HG02970 (cell line): ENCODE data around the gene MPP3.

Source experiments
- ATAC-seq: cut with Tn5 transposase; IDR thresholded peaks from one replicate; pipeline ENCODE4 v1.9.1; 2021; ENCODE audit warnings: mild to moderate bottlenecking, moderate library complexity, moderate number of reproducible peaks; ENCODE audit not compliant: unreplicated experiment, low FRiP score

The MPP3 gene

DNA sequence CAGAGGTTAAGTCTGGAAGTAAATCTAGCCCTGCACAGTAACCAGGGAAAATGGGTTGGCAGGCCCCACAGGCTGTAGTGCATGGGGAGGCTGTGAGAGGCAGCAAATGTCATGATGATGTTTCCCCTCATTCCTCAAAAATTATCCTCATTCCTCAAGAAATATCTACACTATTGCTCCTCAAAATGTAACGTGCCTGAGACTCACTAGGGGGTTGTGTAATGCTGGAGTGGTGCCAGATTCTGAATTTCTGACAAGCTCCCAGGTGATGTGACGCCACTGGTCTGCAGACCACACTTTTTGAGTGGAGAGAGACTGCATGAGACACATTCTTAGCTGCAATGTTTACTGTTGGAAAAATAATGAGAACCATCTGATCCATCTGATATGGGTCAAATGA is 1.2 kb upstream of the MPP3 start:
- ATAC-seq = no peak

DNA sequence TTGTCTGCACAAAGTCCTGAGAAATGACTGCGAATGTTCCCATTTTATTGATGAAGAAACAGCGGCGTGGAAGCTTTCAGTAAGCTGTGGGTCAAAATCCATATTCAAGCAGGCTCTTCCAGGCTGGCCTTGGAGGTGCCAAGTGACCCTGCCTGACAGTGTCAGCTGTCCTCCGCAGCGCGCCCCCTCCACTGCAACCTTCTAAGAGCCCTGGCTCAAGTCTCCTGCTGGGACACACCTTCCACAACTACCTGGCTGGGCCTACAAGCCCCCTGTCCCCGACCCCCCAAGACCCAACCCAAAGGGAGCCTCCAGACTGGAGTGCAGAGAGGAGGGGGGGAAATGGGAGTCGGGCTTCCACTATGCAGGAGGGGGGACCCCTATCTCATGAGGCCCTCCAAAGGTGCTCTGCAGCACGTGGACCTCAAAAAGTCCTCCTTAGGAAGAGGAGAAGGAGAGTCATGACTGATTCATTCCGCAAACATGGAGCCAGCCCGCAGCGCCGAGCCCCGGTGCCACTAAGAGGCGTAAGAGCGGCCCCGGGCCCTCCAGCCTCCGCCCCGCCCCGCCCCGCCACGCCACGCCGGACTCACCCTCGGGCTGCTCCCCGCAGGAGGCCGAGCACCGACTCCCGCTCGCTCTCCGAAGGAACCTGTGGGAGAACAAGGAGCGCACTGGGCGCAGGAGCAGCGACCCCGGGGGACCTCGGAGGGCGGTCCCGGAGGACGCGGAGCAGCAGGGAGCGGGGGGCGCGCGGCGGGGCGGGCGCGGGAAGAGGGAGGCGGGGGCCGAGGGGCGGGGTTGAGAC is 574 bp downstream of the MPP3 start:
- no peak for ATAC-seq

DNA sequence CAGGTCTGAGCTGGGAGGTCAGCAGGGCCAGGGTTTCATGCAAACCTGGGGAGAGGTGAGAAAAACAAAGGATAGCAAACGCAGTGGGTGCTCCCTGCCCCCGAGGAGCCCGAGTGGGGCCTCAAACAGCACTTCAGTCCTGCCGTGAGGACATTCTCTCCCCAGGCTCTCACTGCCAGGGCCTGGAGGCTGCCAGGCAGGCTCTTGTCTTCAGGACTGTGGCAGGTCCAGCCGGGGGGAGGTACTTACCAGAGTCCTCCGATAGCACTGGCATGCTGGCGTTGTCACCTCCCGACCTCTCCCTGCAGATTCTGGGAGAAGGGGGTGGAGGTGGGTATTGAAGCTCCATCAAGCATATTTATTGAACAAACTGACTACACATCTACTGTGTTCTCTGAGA is 1.3 kb downstream of the MPP3 start:
- ATAC-seq = no peak

DNA sequence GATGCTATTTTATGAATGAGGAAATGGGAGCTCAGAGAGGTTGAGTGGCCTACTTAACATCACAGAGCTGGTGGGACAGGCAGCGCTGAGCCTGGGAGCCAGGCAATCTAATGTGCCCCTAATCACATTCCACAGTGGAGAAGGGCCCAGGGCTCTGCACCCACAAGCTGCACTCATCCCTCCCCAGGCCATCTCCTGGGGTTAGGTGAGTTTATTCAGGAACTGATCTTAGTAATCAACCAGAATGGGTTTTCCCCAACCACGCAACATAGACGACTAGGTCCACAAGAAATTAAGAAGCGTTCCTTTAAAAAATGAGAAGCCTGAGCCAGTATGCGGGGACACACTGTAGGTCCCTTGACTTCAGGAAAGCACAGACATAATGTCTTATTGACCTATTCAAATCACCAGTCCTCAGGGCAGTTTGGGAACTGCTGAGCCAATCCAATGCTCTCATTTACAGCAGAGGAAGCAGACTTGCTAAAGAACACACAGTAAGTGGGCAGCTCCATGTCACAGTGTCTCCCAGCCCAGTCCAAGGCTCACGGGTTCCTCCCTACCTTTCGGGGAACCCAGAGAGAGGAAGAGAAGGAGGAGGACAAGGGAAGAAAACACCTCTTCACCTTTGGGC is 2.3 kb downstream of the MPP3 start:
- ATAC-seq = no peak

DNA sequence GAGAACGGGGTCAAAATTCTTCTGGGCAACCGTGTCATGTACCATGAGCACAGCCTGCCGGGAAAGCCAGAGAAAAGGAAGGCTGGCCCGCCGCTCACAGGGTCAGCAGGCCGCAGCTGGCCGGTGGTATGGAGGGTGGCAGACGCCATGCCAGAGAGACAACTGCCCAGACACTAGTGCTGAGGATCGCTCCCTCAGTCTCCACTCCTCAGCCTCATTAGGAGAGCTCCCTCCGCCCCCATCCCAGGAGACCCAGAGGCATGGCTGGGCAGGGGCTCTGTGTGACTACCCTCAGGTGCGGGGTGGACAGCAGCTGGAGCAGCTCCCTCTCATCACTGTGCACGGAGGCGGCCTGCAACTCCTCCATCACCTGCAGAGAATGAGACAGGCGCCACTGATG is 3.2 kb downstream of the MPP3 start:
- no peak for ATAC-seq

DNA sequence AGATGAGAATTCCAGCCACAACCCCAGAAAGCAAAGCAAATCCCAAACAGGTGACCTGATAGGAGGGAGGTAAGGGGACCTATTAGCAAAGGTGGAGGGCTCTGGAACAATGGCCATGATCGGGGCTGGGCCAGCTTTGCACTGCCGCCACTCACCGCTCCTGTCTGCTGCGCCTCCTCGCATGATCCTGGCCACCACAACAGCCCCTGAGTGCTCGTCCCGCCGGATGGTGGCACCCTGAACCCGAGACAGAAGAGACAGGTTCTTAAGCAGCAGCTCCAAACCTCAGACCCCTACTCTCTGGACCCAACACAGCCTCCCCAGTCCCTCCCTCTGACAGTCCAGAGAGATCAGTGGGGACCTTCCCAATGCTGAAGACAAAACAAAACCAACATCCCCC is 5.3 kb downstream of the MPP3 start:
- ATAC-seq = no peak

DNA sequence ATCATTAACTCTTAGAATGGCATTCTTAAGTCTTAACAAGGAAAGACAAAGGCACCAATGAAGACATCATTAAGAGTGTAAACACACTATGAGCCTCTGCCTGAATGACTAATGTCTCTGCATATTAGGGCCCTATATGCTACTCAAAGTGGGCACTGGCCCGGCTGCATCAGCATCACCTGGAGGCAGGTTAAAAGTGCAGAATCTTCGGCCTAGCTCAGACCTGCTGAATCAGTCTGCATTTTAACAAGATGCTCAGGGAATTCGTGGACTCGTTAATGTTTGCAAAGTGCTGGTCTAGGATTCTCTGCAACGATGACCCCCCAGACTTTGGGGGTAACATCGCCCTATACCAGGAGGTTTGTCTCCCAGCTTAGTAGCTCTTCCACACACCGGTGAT is 6.7 kb downstream of the MPP3 start:
- ATAC-seq = no peak

DNA sequence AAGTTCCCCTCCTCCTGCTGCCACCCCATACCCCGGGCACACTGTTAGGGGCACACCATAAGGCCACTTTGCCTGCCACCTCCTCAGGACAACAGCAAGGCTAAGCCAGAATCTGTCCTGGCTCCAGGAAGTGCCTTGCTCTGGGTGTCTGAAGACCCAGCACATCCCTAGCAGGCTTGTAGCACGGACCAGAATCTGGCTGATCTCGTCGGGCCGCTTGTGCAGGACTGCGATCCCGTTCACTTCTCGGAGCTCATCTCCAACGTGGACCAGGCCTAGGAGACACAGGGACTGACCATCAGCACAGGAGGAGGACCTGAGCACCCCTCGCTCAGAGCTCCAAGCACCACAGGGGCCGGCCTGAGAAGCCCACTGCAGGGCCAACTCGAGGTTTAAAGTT is 7.4 kb downstream of the MPP3 start:
- ATAC-seq = no peak

DNA sequence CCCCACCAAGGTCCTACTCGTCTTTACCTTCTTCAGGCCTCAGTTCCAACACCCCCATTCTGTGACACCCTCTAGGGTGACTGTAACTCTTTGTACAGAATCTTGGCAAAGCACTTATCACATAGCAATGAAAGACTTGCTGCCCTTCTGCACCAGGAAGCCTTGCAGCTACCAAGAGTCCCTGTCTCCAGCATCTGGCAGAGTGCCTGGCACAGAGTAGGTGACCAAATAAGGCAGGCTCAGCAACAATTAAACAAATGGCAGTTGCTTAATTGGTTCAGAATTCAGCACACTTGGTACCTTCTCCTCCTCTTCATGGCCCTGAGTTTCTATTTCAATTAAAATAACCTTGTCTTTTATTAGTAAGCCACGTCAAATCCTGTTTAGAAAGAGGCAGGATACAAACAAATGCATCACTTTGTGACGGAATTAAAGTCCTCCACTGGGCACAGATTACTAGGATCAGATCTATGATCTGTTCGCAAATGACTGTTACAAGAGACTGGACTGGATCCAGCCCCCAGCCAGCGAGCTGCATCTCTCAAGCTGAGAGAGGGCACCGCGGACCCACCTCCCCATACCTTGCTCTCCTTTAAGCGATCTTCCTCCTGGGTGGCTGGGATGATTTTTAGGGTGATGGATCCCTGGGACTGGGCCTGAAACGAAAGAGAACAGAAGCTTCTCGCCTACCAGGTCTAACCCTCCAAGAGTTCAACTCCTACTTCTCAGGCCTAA is 9.4 kb downstream of the MPP3 start:
- ATAC-seq = no peak

DNA sequence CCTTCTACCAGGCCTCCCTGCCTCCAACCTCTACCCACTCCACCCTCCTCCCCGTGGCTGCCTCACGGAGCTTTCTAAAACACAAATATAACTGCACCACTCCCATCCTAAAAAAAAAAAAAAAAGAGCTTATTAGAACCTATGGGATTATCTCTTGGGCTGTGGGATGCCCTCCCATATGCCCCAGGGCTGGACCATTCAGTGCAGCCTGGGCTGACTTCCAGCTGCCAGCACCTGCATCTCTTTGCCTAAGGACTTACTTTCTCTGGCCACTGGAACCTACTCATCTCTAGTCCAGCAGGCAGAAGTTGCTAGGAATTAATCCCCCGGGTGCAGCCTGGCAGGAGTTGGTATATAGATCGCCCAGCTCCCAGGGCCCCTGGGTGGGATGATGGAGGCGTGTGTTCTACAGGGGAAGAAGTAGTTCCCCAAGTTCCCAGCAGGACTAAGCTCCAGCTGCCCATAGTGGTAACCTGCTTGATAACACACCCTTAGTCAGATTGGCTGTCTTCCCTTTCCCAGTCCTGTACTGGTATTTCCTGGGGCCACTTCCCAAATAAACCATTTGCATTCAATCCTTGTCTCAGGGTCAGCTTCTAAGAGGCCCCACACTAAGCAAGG is 10.3 kb downstream of the MPP3 start:
- no peak for ATAC-seq

DNA sequence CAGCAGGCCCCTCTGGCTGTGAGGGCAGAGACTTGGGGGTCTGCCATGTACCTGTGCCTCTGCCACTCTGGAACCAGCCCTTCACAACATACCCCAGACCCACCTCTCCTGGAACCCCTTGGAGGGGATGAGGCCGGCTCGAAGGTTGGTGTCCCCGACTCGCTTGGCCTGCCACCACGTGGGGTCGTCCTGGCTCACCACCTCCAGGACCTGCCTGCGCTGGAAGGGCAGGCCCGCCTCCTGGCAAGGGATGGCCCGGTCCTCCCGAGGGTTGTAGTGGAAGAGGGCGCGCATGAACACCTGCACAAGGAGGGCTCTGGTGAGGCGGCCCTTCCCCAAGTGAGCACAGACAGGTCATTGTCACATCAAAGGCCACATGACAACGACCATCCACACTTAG is 12.2 kb downstream of the MPP3 start:
- ATAC-seq = no peak

DNA sequence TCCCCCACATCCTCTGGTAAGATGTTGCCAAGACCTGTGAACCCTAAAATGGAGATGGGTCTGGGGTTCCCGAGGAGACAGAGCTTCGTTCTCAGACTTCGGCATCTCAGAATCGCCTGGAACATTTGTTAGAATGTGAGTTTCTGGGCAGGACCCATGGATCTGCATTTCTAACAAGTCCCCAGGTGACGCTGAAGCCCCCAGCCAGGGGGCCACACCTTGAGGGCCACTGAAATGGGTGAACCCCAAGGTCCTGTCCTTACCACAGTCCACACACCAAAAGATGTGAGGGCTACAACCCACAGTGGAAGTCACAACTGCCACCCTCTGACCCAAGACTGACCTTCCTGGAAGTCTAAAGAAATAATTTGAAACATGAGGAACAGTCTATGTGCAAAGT is 14.0 kb downstream of the MPP3 start:
- no peak for ATAC-seq

DNA sequence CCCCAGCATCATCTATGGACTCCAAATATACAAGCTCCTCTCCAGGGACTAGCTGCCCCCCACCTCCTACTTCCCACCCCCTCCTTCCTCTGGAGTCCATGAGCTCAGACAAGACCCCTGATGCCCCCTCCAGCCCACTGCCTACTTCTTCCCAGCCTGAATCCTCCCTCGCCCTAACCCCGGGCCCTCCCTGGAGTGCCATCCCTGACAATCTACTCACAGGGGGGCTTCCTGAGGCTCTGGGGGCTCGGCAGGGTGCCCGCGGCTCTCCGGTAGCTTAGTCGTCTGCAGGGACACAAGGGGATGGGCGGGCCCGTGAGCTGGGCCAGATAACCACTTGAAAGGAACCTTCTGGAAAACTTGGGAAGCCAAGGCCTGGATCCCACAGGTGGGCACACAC is 15.1 kb downstream of the MPP3 start:
- no peak for ATAC-seq

DNA sequence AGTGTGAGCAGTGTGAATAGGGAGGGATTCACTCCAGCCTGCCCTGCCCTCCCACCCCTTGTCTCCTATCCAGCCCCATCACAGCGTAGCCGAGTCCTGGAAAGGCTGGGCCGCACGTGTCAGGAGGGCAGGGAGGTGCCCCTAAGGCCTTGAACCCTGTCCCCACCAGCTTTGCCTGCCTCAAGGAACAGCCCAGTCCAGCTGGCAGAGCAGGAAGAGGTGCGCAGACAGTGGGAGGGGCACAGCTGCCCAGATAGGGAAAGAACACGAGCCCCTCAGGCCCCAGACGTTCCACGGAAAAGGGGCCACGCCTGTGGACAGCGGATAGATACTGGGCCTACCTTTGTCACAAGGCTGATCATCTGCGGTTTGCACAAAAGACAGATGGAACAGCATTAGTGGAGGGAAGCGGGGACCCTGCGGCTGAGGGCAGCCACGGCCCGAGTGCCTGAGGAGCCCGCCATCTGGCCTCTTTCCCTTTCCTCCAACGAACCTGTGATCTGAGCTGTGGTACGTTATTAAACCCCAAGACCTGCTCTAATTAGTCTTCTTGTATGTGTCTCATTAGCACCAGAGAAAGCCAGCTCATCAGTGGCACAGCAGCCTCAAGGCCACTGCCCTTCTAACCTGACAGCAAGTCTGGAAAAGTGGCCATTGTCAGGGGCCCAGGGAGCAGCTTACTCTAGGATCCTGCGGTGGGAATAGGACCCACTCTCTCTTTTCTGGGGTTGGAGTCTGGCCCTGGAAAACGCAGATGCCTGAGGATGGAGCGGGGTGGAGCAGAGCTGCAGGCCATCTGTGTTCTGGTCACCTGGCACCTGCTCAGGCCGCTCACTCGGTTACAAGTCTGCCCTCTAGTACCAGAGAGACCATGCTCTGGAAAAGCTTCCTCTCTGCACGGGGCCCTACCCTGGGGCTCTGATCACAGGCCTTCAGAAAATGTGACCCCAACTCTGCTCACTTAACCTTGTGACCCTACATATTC is 16.3 kb downstream of the MPP3 start:
- no peak for ATAC-seq

DNA sequence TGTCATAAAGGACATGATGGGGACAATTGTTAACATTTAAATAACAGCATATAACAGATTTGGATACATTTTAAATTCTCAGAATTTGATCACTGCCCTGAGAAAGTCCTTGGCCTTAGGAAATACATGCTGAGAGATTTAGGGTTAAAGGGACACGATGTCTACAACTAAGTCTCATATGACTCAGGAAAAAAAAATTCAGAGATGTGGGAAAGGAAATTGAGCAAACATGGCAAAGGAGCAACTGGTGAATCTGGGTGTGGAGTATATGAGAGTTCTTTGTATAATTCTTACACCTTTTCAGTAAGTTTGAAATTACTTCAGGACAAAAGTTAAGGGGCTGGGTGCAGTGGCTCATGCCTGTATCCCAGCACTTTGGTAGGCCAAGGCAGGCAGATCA is 18.2 kb downstream of the MPP3 start:
- ATAC-seq = no peak

DNA sequence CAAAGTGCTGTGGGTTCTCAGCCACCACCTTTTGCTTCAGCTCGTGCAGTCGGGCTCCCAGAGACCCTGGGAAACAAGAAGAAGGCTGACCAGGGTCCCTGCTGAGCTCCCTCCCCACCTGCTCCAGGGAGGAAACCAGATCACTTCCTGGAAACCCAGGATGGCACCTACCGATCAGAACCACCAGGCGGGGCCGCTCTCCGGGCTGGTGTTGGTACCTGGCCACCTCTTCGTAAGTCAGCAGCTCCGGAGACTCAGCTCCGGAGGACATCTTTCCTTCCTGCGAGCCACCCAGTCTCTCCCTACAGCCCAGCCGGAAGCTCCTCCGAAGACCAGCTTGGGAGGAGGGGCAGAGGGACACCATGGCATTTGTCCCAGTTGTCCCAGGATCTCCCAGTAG is 18.9 kb downstream of the MPP3 start:
- no peak for ATAC-seq

DNA sequence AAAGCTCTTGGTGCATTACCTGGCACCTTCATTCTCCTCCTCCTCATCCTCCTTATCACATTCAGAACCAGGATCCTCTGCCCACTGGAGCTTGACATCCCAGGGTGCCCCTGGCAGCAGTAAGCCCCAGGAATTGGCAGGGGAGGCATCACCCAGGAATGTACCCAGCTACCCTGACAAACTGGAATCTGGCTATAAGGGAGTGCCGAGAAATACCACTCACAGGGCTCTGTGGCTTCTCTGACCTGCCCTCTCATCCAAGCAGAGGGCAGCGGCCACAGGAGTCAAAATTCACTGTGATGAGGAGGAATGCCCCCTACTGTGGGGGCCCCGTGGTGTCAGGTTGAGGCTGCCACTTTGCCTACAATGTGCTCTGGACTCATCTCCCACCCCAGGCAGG is 19.6 kb downstream of the MPP3 start:
- ATAC-seq = no peak

DNA sequence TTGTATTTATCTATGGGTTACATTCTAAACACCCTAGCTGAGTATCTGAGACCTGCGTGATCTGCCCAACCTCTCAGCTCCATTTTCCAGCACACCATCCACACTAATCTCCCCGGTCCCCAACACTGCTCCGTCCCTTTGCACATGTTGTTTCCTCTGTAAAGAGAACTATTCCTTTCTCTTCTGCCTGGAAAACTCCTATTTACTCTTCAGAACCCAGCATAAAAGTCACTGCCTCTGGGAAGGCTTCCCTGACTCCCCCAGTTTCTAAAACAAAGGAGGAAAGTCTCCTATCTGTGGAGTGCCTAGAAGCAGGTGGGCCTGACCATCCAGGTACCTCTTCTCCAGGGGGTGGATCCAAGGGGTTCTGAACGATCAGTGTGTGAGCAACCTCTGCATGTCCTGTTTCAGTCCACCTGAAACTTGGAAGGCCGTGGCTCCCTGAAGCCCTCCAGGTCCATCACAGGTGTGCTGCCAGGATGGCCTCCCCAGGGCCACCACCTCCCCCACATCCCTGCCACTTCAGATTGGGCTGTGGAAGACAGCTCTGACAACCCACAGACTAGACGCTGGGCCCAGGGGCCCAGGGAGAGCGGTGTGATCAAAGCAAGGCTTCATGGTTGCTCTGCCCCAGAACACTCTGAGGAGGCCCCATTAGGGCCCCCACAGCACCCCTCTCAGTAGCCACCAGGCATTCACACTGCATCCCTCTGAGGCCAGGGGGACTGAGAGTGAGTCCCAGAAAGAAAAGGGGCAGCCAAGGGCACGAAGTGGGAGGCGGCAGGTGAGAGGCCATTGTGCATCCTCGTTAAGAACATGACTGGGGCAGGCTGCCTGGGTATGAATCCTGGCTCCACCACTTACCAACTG is 20.3 kb downstream of the MPP3 start:
- no peak for ATAC-seq

DNA sequence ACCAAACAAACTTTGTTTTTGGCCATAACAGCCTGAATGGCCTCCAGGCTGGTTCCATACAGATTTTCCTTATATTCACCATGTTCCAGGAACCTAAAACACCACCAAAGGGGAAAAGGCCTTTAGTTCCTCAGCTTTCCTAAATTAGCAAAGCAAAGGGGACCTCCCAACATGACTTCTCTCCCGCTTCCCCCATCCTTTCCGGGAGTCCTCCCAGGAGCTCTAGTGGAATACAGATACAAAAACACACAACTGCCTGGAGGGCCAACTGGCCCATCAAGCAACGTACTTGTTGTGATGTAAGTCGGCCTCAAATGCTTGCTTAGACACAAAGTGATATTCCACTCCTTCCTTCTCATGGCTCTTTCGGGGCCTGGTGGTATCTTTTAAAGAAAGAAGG is 22.1 kb downstream of the MPP3 start:
- ATAC-seq = no peak
